HG03196 (cell line): ENCODE measurements around the gene ADAMTS12.

Experiments used
- ATAC-seq: cut with Tn5 transposase; IDR thresholded peaks from one replicate; pipeline ENCODE4 v1.9.1; 2021; ENCODE audit not compliant: unreplicated experiment

Gene ADAMTS12, protein sequence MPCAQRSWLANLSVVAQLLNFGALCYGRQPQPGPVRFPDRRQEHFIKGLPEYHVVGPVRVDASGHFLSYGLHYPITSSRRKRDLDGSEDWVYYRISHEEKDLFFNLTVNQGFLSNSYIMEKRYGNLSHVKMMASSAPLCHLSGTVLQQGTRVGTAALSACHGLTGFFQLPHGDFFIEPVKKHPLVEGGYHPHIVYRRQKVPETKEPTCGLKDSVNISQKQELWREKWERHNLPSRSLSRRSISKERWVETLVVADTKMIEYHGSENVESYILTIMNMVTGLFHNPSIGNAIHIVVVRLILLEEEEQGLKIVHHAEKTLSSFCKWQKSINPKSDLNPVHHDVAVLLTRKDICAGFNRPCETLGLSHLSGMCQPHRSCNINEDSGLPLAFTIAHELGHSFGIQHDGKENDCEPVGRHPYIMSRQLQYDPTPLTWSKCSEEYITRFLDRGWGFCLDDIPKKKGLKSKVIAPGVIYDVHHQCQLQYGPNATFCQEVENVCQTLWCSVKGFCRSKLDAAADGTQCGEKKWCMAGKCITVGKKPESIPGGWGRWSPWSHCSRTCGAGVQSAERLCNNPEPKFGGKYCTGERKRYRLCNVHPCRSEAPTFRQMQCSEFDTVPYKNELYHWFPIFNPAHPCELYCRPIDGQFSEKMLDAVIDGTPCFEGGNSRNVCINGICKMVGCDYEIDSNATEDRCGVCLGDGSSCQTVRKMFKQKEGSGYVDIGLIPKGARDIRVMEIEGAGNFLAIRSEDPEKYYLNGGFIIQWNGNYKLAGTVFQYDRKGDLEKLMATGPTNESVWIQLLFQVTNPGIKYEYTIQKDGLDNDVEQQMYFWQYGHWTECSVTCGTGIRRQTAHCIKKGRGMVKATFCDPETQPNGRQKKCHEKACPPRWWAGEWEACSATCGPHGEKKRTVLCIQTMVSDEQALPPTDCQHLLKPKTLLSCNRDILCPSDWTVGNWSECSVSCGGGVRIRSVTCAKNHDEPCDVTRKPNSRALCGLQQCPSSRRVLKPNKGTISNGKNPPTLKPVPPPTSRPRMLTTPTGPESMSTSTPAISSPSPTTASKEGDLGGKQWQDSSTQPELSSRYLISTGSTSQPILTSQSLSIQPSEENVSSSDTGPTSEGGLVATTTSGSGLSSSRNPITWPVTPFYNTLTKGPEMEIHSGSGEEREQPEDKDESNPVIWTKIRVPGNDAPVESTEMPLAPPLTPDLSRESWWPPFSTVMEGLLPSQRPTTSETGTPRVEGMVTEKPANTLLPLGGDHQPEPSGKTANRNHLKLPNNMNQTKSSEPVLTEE (N-terminal part only)

DNA sequence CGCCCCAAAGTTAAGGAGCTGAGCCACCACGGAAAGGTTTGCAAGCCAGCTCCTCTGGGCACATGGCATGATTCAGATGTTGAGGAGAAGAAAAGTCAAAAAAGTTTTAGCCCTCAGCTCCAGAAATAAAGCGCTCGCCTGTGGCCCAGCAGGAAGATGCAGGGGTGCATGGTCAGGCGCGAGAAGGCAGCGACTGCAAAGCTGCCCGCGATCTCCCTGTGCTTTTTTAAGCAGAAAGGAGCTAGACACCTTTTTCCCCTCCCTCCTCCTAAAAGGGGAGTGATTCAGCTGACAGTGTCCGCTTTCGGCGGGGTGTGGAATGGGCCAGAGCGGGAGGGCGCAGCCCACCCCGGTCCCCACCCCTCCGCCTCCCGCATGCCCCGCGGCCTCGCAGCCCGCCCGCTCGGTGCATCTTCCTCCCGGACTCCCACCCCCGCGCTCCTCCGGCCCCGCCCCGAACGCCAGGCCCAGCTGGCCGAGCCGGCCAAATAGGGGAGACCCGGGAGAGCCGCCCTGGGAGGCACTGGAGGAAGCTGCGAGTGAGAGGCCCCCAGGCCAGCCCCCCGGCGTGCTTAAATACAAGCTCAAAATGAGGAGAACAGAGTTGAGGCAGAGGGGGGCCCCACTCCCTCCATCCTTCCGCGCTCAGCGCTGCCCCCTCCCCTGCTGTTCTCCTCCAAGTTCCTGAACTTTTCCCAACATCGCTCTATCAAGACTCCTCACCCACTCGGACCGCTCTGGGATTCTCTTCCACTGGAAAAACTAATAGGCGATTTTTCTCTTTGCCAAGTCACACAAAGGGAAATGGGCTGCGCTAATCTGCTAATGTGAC lies at the start of gene ADAMTS12:
Gene ADAMTS12 (minus strand): TSS at position 203 of the 832 bp plus-strand sequence. CDS start 134 bp downstream, at position 69.
- ATAC-seq, result no peak

DNA sequence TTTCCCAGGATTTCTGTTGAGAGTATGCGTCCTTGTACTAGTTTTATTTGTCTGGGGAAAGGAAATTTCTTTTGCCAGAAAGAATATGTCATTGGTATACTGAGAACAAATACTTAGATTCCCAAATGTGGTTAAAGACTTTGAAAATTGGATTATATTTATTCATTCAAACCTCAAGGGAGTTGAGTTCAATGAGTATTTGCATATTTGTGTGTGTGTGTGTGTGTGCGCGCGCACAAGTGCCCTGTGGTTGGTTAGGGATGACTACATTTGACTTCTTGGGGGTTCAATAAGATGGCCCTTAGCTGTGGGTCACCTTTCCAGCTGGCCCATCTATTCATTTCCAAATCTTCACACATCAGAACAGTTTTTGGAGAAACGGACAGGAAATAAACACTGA lies 49.3 kb upstream of the ADAMTS12 start:
- no peak for ATAC-seq

DNA sequence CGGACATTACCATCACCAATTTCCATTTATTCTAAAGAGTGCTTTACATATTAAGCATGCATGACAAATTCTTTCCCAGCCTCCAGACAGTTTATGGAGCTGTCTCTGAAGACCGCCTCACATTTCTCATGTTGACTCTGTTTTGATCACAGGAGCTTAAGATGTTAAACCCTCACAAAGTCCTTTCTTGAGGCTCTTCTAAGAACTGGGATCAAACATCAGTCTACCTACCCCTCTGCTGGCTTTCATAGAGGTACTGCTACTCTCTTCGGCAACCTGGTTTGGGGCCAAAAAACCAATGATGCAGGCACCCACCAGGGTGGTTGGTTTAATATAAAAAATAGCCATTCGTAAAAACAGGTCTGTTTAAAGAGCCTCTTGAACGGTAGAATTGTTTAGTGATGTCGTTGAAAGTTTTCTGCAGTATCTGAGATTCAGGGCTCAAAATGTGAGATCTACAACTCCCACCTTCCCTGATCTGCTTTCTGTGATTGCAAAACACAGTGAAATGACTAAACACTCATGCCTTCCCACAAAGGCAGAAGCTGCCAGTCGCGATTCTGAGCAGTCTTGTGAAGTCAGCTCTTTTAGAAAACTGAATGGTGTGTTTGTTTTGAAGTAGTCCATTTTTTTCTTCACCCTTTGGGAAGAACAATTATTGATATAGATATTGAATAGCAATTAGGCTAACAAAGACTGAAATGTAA lies 47.9 kb upstream of the ADAMTS12 start:
- ATAC-seq, result no peak

DNA sequence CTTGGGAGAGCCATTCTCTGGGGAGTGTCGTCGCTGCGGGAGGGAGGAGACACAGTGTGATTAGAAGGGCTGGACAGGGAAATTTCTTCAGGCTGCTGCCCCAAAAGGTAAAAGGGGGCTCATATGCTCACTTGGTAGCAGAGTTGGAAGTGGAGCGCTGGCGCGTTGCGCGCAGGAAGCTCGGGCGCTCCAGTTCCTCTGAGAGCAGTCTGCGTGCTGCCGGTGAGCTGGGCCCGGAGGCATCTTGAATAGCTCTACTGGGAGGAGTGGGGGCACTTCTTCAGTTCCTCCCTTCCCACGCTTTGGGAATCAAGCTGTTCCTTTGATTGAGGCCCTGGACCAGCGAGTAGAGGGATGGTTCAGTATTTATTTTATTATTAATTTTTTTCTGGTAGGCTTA lies 47.1 kb upstream of the ADAMTS12 start:
- no peak for ATAC-seq

DNA sequence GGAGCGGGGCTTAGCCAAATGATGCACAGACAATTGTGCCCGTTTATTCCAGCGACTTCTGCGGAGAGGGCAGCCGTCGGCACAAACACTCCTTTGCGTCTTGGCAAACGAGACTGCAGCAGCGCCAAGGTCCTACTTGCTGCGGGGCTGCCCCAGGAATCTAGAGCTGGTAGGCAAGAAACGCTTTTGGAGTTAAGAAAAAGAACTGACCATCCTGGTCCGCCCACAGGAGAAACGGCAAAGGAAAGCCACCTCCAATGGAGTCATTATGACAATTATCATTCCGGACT lies 46.7 kb upstream of the ADAMTS12 start:
- no peak for ATAC-seq

DNA sequence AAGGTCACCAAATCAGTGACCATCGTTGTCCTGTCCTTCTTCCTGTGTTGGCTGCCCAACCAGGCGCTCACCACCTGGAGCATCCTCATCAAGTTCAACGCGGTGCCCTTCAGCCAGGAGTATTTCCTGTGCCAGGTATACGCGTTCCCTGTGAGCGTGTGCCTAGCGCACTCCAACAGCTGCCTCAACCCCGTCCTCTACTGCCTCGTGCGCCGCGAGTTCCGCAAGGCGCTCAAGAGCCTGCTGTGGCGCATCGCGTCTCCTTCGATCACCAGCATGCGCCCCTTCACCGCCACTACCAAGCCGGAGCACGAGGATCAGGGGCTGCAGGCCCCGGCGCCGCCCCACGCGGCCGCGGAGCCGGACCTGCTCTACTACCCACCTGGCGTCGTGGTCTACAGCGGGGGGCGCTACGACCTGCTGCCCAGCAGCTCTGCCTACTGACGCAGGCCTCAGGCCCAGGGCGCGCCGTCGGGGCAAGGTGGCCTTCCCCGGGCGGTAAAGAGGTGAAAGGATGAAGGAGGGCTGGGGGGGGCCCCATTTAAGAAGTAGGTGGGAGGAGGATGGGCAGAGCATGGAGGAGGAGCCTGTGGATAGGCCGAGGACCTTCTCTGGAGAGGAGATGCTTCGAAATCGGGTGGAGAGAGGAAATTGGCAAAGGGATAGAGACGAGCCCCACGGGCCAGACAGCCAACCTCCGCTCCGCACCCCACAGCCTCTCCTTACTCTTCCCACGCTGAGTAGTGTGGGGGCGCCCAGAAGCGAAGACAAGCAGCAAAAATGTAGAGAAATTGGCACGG lies 46.1 kb upstream of the ADAMTS12 start:
- ATAC-seq, result no peak

DNA sequence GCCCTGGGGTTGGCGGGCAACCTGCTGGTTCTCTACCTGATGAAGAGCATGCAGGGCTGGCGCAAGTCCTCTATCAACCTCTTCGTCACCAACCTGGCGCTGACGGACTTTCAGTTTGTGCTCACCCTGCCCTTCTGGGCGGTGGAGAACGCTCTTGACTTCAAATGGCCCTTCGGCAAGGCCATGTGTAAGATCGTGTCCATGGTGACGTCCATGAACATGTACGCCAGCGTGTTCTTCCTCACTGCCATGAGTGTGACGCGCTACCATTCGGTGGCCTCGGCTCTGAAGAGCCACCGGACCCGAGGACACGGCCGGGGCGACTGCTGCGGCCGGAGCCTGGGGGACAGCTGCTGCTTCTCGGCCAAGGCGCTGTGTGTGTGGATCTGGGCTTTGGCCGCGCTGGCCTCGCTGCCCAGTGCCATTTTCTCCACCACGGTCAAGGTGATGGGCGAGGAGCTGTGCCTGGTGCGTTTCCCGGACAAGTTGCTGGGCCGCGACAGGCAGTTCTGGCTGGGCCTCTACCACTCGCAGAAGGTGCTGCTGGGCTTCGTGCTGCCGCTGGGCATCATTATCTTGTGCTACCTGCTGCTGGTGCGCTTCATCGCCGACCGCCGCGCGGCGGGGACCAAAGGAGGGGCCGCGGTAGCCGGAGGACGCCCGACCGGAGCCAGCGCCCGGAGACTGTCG lies 45.4 kb upstream of the ADAMTS12 start:
- no peak for ATAC-seq

DNA sequence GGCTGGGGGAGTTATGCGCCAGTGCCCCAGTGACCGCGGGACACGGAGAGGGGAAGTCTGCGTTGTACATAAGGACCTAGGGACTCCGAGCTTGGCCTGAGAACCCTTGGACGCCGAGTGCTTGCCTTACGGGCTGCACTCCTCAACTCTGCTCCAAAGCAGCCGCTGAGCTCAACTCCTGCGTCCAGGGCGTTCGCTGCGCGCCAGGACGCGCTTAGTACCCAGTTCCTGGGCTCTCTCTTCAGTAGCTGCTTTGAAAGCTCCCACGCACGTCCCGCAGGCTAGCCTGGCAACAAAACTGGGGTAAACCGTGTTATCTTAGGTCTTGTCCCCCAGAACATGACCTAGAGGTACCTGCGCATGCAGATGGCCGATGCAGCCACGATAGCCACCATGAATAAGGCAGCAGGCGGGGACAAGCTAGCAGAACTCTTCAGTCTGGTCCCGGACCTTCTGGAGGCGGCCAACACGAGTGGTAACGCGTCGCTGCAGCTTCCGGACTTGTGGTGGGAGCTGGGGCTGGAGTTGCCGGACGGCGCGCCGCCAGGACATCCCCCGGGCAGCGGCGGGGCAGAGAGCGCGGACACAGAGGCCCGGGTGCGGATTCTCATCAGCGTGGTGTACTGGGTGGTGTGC lies 44.7 kb upstream of the ADAMTS12 start, which contains the start of gene RXFP3:
Gene RXFP3 (plus strand): TSS at position 6 of the 636 bp plus-strand sequence. CDS start 355 bp downstream, at position 361.
- ATAC-seq, result no peak

DNA sequence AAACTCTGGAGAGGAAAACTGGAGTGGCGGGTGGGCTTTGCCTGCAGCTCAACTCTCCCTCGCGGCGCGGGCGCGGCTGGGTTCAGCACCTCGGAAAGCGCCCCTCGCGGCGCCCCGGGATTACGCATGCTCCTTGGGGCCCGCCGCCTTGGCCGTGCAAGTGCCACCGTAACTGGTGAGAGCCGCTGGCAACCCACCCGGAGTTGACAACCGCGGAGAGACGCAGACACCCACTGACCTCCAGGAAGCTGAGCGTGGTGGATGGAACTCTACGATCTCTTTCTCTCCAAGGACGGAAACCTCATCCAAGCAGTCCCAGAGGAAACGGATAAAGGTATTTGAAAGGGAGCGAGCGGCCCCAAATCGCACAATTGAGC lies 44.2 kb upstream of the ADAMTS12 start:
- ATAC-seq, result no peak

DNA sequence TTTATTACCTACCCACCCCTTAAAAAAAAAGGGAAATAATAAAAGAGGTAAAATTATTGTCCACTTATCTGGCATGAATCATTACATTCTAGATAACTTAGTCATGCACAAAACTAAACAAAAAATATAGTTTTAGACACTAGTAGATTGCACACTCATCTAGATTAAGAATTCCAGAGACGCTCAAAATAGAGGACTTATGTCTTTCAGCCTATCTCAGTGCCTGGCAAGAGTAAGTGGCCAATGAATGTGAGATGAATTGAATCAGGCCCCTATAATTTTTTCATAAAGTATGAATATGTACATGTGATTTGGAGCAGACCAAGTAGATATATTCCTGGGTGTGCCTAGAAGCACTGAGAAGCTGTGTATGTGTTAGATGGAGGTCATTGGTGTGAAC lies 42.4 kb upstream of the ADAMTS12 start:
- ATAC-seq, result peak; percentile 25

DNA sequence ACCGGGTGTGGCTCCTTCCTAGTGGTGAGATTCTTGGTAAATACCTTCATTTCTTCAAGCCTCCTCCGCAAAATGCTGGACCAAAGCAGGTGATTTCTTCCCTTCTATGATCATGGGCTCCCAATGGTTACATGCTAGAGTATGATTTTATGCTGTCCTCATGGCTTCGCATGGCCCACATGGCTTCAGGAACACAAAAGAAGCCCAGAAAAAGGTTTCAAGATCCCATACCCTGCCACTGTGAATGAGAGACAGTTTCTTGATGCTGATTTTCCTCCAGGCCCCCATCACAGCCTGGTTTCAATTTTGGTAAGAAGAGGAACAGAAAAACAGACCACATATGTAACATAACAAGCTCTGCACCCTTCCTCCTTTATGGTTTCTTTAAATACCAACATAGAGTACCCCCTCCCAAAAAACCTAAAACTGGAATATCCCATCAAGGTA lies 42.0 kb upstream of the ADAMTS12 start:
- ATAC-seq, result peak; percentile 63

DNA sequence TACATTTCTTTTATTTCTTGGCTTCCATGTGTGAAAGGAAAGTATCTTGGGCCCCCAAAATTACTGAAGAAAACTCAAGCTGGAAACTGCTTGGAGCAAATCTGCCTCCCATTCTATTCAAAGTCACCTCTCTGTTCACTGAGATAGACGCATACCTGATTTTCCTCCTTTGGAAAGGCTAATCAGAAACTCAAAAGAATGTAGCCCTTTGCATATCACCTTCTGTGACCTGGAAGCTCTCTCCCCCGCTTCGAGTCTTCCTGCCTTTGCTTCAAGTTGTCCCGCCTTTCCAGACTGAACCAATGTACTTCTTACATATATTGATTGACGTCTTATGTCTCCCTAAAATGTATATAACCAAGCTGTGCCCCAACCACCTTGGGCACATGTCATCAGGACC lies 39.3 kb upstream of the ADAMTS12 start:
- no peak for ATAC-seq

DNA sequence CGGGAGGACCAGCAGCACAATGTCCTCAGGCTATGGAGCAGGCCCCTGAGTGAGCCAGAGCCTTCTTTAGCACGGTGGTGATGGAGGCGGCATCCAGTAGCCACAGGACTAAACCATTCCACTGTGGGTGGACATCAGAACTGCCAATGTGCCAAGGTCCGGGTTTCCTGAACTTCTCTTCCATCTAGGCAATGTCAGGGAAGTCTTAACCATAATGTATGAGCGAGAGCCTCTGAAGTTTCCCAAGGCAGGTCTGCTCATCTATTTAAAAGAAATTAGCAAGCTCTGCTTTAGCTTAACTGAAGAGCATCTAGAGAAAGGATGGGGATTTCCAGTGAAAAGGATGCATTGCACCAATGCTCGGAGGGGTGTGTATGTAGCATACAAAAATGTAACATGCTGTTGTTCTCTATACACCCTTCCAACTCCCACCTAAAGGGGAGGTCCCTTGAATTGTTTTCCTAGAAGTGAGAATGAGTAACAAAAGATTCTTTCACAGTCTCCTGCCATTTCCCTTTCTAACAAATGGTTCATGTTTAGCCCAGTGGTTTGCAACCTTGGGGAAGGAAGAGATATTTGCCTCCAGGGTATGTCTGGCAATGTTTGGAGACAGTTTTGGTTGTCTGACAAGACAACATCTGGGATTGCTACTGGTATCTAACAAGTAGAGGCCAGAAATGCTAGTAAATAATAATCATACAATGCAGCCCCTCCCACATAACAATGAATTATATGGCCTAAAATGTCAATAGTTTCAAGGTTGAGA lies 38.3 kb upstream of the ADAMTS12 start:
- no peak for ATAC-seq

DNA sequence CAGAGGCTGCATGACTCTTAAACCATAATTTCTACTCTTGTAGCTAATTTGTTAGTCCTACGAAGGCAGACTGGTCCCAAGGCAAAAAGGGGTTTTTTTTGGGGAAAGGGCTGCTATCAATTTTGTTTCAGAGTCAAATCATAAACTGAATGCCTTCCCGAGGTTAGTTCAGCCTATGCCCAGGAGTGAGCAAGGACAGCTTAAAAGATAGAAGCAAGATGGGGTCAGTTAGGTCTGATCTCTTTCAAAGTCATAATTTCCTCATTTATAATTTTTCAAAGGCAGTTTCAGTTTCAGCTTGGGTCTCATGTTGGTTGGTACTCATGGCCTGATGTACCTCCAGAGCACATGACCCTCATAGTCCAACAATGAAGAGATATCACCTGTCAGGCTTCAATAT lies 36.5 kb upstream of the ADAMTS12 start:
- ATAC-seq, result no peak

DNA sequence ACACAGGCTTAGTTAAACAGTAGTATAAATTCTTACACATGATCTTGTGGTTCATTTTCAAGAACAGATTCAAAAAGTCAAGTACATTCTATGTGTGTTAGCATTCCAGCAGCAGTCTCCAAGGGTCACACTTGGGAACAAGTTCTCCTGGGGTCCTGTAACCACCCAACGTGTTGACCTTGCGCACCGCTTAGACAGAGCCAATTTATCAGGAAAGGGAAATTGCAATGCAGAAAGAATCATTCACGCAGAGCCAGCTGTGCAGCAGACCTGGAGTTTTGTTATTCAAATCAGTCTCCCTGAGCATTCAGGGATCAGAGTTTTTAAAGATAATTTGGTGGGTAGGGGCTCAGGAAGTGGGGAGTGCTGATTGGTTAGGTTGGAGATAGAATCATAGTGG lies 35.9 kb upstream of the ADAMTS12 start:
- no peak for ATAC-seq

DNA sequence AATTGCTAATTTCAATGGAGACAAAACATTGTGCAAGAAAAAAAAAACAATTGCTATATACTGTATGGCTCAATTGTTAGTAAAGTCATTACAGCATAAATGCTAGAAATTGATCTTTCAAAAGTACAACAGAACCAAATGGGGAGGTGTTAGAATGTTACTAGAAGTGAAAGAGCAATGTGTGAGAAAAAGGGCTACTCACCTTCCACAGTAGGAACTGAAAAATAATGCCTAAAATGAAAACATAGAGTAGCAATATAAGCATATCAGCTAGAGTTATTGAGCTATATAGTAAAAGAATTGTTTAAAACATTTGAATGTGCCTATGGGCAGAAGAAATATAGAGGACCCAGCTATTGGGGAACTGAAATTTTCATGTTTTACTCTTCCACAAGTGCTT lies 33.5 kb upstream of the ADAMTS12 start:
- ATAC-seq, result no peak

DNA sequence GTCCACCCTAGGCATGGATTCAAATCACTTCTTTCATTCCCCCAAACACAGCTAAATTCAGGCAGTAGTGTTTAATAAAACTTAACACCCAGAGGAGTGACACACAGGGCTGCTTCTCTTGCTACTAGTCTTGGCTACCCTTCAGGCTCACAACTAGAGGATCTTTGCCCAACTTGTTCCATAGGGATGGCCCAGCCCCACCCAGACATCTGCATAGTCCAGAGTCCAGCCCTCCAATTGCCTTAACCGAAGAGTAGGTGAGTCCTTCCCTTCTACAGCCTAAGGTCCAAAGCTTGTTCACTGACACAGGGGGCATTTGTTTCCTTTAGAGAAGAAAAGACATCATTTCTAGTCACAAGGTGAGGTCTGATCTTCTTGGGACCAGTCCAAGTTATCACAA lies 29.2 kb upstream of the ADAMTS12 start:
- no peak for ATAC-seq
